Measurements from ENCODE around the gene MOCS1. TPM values are rescaled to one million over a fixed set of nuclear protein-coding genes. Genes with fewer than 3 reads are reported as not detected.

Gene MOCS1
- total and polyA plus RNA-seq, 2 experiments from 2014 or later: 17.2 to 28.1 TPM

GRCh38 chr6:39927159-39927558, 7.1 kb downstream of the MOCS1 start:
- Histone ChIP-seq H4K20me1 (replicated peaks; ENCODE audit: insufficient read depth) (no peaks in the 10 kb centered on the region), H3K27me3 (ENCODE audit: insufficient read depth) (no peaks in the 10 kb centered on the region), H2AFZ (no peak overlapping the region), H3K4me3 (no peak overlapping the region), H3K4me2 (no peak overlapping the region), H3K36me3 (ENCODE audit: insufficient read depth) (no peaks in the 10 kb centered on the region), H3K4me1 (ENCODE audit: insufficient read depth) (peaks cover 6% of the 10 kb centered on the region; the same call in 1 of the 2 replicates), H3K27ac (ENCODE audit: low read depth) (no peak overlapping the region), H3K9me2 (ENCODE audit: insufficient read depth) (0 out of 2 replicates have a peak, but pooled peaks cover 3% of the 10 kb centered on the region), H3K79me2 (replicated peaks; ENCODE audit: insufficient read depth) (no peaks in the 10 kb centered on the region; the same call in 1 of the 2 replicates), H3F3A (replicated peaks; ENCODE audit: low read depth) (no peaks in the 10 kb centered on the region)
- H3K4me1 Mint-ChIP-seq: peaks cover 13% of the 10 kb centered on the region
- H3K27me3 Mint-ChIP-seq (ENCODE audit: insufficient read depth, low read depth, poor library complexity): peaks cover 28% of the 10 kb centered on the region
- TF ChIP-seq NANOG (IDR thresholded peaks at IDR 0.05; ENCODE audit: borderline replicate concordance): no peak
- no peak for TF ChIP-seq STAT1 (IDR thresholded peaks at IDR 0.05; ENCODE audit: unreplicated experiment)
- TF ChIP-seq EZH2phosphoT487 (IDR thresholded peaks at IDR 0.05; ENCODE audit: unreplicated experiment): no peak
- TF ChIP-seq ZNF114 (CRISPR knock-in tag; IDR thresholded peaks at IDR 0.05): no peak
- no peak for TF ChIP-seq CREB1 (CRISPR knock-in tag; IDR thresholded peaks at IDR 0.05; ENCODE audit: low read depth)
- no peak for TF ChIP-seq ZNF462 (CRISPR knock-in tag; IDR thresholded peaks at IDR 0.05)
- TF ChIP-seq ETS1 (IDR thresholded peaks at IDR 0.05): no peak
- TF ChIP-seq POLR2AphosphoS5 (IDR thresholded peaks at IDR 0.05; ENCODE audit: low read depth): no peak
- no peak for TF ChIP-seq JUNB (IDR thresholded peaks at IDR 0.05; ENCODE audit: unreplicated experiment)
- no peak for TF ChIP-seq REST (IDR thresholded peaks at IDR 0.05; ENCODE audit: unreplicated experiment)
- no peak for TF ChIP-seq ZNF331 (CRISPR knock-in tag; IDR thresholded peaks at IDR 0.05; ENCODE audit: low read depth)
- no peak for TF ChIP-seq CTCF (conservative IDR thresholded peaks at IDR 0.05; ENCODE audit: low read depth in 2 of 2)
- no peak for TF ChIP-seq EZH2 (IDR thresholded peaks at IDR 0.05; ENCODE audit: low read depth, unreplicated experiment)
- no peak overlapping the region for H3K4me3 Mint-ChIP-seq
- peaks cover 59% of the 10 kb centered on the region for H3K36me3 Mint-ChIP-seq (ENCODE audit: low read depth)
- peaks cover 22% of the 10 kb centered on the region for H3K9me3 Mint-ChIP-seq
- H3K27ac Mint-ChIP-seq: no peak overlapping the region
- no peak for DNase-seq (ENCODE audit: low spot score)
- ATAC-seq: no peak
